GM21526 (cell line): ENCODE results near the gene SMARCD2.
"Not testable (repeated sequence)": the region's sequence is repeated elsewhere in the genome, so short reads cannot be mapped to it uniquely, and the experiment has no call there.

ENCODE experiments used
- ATAC-seq: cut with Tn5 transposase; IDR thresholded peaks from one replicate; pipeline ENCODE4 v1.9.1; 2021; ENCODE audit warnings: moderate library complexity; ENCODE audit not compliant: unreplicated experiment, low FRiP score

Gene SMARCD2

GRCh38 chr17:63816123-63816522 is 26.4 kb downstream of the SMARCD2 start:
- no peak for ATAC-seq

DNA sequence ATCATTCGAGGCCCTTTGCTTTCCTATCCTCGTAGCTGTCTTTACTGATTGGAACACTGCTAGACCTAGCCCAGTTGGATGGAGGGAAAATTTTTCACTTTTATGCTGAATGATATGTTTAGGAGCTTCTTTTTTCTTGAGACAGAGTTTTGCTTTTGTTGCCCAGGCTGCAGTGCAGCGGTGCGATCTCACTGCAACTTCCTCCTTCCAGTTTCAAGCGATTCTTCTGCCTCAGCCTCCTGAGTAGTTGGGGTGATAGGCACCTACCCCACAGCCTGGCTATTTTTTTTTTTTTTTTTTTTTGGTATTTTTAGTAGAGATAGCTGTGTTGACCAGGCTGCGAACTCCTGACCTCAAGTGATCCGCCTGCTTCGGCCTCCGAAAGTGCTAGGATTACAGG is 32.5 kb downstream of the SMARCD2 start:
- ATAC-seq: no peak

- ATAC-seq: no peak
Measured at GRCh38 chr17:63805591-63805990, 36.9 kb downstream of the SMARCD2 start.

DNA sequence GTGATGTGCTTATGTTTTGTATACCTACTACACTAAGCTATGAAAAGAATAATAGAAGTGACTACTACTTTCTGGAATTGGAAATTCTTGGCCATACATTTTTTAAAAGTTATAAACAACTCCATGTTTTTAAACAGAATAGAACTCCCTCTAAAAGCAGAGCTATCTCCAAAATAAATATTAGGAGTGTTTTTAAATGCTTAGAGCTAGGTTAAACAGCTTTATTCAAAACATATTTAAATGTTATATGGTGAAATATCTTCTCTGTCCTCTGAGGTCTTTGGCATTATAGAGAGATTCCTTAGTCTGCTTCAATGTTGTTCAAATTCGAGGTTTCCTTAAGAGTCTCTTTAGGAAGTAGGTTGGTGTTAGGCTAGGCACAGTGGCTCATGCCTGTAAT is 38.2 kb downstream of the SMARCD2 start:
- no peak for ATAC-seq

GRCh38 chr17:63800783-63801182 is 41.7 kb downstream of the SMARCD2 start:
- no peak for ATAC-seq

DNA sequence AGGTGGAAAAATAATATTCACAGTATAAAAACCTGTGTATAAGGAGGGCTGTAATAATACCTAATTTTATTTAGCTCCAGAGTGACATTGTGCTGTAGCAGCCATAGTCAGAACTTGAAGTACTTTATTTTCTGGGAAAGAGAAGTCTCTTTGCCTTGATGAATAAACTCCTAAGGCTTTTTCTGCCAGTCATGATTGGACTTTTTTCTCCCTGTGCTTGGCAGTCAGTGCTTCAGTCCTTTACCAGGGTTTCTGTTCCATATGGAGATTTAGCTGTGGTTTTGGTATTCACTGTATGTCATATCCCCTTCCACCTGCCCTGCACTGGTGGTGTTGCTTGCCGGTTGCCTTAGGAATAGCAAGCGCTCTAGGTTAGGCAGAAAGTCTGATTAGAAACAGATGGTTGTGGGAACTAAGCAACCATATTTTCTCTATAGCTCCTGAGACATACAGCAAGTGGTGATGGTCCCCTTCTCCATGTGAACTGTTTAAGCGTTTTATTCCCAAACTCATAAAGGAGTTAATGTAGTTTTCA is 43.8 kb downstream of the SMARCD2 start:
- ATAC-seq: no peak

DNA sequence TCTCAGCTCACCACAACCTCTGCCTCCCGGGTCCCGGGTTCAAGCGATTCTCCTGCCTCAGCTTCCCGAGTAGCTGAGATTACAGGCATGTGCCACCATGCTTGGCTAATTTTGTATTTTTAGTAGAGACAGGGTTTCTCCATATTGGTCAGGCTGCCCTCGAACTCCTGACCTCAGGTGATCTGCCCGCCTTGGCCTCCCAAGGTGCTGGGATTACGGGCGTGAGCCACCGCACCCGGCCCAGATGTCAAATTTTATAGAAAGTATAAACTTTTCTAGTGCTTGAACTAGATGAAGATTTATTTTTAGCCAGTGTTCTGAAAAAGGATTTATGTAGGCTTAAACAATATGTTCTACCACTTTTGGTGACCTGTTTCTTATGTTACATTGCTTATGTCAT is 46.1 kb downstream of the SMARCD2 start:
- ATAC-seq: not testable (repeated sequence)

- ATAC-seq: no peak
Measured at GRCh38 chr17:63792055-63792729, 50.3 kb downstream of the SMARCD2 start.

- ATAC-seq: no peak
Measured at GRCh38 chr17:63790057-63790456, 52.4 kb downstream of the SMARCD2 start.

DNA sequence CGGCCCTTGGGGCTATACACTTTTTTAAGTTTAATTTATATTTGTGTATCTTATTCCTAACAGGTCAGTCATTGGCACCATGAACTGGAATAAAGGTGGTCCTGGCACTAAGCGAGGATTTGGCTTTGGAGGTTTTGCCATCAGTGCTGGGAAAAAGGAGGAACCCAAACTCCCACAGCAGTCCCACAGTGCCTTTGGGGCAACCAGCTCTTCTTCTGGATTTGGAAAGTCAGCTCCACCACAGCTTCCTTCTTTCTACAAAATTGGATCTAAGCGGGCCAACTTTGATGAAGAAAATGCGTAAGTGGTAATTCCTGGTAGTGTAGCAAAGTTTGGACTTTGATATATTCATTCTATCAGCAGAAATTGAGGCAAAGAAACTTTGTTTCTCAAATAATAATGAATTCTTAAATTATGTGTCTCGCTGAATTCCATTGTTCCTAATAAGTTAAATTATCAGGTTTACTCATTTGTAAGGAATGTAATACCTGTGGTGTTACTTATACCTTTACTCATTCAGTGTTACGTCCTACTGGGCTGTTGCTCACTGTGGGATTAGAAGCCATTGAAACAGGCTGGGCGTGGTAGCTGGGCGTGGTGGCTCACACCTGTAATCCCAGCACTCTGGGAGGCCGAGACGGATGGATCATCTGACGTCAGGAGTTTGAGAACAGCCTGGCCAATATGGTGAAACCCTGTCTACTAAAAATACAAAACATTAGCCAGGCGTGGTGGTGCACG is 55.3 kb downstream of the SMARCD2 start:
- no peak for ATAC-seq

GRCh38 chr17:63786117-63786516 is 56.4 kb downstream of the SMARCD2 start:
- ATAC-seq: no peak

DNA sequence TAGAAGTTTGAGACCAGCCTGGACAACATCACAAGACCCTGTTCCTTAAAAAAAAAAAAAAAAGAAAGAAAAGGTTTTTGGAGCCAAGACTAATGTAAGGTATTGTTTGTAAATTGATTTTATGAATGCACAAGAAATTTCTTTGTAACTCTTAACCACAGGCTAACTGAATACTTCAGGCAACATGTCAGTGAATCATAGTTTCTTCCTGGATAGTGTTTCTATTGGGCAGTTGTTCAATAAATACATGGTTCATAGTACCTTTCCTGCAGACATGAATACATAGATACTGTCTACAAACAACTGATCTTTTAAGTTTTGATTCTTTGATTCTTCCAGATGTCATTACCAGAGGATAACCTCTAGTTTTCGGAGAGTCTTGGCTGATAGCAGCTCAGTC is 56.9 kb downstream of the SMARCD2 start:
- no peak for ATAC-seq

GRCh38 chr17:63783522-63783921 is 59.0 kb downstream of the SMARCD2 start:
- ATAC-seq: no peak
